NCI-H187 treated with DMSO at 0.1 percent for 48 hours (cell line): ENCODE measurements around the gene GMDS.
"Not testable (repeated sequence)": the region's sequence is repeated elsewhere in the genome, so short reads cannot be mapped to it uniquely, and the experiment has no call there.

Experiments
- DNase-seq: peaks from one replicate; lab custom pipeline; 2025; lab: John Stamatoyannopoulos, UW

GMDS gene

DNA sequence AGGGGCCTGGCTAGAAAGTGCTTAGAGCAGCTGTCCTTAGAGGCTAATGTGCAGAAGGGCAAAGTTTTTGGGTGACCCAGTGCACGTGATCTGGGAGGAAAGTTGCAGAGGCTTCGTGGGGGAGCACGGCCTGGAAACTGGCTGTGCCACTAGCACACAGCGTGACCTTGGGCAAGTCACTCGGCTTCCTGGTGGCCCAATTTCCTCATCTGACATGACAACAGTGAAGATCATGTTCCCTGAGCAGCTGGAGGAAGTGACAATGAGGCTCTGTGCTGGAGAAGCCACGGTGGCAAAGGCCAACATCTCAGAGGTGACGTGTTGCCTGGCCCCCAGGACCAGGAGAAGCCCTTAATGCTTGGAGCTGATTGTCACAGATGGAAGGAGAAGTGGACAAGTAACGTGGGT lies 536.2 kb downstream of the GMDS start:
- DNase-seq, result no peak

DNA sequence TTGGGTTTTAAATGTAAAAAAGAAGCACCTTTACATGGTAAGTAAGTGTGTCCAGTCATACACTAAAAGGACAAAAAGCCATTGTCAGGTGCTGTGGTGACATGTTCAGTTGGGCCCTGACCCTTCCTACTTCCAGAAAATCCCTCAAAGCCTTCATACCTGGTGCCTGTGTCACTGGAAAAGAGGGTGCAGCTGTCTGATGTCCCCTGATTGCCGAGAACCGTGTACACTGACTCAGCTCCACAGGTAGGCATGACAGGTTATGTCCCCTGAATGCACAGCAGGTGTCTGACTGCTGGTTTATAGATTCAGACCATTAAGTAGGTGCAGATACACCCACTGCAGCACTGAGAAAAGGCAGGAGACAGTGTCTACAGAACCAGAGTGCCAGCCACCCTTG lies 536.6 kb downstream of the GMDS start:
- no peak for DNase-seq

DNA sequence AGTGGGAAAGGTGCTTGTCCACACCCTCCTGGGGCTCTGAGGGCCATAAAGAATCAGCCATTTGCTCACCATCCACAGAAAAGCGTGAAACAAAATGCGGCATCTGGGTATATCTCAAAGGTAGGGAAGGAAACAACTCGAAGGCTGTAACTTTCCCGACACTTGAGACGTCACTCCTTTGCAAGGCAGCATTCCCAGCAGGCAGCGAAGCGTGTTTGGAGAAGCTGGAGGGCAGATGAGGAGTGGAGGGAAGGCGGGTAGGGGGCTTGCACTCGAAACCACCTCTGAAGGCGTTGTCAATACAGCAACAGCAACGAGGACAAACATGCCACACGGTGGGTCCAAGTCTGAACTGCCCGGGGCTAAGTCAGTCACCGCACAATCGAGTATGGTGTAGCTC lies 537.3 kb downstream of the GMDS start:
- no peak for DNase-seq

DNA sequence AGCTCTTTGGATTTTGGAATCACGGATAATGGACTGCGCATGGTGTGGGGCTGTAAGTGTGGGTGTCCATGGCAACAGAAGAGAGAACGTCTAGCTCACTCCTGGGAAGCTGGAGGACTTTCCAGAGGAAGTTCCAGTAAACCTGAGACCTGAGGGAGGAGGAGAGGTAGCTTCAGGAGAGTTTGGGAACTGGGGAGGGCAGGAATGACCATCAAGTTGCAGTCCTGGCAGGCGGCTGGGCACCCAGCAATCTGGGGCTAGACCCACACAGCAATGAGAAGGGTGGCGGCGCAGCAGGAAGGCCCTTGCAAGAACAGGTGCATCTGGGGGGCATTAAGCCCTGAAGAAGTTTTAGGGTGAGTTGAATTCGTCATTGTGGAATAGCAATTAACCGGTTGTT lies 539.8 kb downstream of the GMDS start:
- DNase-seq, result no peak

DNA sequence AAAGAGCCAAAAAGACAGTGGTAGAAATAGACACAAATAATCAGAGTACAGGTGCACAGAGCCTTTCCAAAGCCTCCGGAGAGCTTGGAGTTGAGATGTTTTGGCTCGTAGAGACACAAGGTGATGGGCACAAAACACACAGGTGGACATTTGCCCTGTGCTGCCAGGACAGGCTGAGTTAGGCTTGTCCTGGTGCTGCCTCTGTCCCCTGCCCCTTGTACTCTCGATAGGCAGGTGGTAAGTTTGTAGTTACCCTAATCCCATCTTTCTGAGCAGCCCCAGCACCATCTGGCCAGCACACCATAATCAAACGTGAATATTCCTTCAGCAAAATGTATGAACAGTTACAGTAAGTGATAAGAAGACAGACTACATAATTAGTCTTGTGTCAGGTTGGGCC lies 540.2 kb downstream of the GMDS start:
- no peak for DNase-seq

DNA sequence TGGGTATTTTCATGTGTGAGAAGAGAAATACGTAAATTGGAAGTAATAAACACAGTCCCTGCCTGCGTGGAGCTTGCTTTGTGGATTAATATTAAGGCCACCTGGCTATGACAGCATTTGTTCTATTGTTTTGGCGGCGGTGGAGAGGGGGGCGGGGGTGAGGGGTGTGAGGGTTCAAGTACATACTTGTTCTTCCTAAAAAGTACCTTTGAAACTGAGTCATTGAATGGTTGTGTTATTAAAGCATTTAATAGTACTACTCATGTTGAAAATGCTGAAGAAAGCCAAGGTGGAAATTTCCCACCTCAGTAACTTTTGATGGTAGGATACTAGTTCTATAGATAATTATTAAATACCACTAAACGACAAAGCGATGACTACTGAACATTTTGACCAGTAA lies 540.7 kb downstream of the GMDS start:
- no peak for DNase-seq

DNA sequence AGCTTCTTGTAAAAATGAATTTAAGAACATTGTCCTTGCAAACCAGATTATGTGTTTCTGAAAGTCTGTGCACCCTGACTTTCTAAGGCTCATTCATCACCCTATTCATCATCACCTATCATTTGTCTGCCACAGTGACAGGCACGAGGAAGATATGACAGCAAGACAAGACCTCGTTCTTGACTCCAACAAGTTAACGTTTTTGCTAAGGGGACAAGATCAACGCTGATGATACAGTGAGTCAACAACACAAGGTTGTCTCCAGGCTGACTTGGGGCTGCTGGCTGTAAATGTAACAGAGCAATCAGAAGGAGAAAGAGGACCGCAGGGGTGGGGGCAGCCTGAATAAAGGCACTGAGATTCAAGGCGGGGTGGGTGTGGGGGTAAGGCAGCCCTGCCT lies 541.5 kb downstream of the GMDS start:
- DNase-seq, result no peak

DNA sequence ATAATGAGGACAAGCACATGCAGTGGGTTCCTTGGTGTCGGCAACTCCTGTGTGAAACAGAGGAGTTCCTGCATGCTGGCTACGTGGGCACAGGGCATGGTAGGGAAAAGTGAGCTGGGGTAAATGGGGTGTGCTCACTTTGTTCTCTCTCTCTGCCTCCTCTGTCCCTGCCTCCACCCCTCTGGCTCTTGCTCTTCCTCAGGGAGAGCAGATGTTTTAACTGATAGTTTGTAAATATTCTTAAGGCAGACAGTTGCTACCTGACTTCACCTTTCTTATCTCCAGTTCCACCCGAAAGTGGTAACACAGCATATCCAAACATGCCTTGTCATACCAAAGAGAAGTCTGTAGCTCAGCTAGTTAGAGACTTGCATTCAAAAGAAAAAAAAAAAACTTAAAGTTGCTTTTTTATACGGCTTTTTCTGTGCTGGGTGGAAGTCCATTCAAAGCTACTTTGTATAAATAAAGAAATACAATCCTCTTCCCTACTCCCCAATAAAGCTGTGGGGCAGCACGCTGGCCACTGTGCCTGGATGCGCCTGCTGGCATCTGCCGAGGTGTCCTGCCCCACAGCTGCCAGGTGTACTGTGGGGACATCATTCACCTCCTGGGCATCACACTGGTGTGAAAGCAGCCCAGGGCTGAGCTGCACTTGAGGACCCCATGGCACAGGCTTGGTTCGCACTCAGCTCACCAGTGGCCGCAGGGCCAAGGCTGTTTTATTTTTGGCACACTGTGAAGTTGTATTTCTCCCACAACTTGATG lies 542.1 kb downstream of the GMDS start:
- DNase-seq, result no peak

DNA sequence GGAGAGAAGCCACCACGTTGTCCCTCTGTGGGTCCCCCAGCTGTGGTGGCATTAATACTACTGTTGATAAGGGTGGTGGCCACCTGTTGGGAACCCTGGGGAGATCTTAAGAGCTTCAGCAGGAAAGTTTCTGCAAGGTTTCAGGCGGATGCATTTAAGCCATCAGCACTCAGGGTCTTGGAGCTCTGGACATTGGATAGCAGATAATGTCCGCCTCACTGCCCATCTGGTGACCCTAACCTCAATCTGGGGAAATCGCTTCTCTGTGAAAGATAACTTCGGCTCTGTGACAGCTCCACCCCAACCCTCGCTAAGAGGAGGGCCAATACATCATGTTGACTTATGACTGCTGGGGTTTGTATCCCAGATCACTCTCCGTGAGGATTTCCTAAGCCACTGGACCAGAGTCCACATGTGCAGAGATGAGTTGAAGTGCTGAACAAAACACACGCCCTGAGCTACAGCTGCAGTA lies 542.8 kb downstream of the GMDS start:
- no peak for DNase-seq

DNA sequence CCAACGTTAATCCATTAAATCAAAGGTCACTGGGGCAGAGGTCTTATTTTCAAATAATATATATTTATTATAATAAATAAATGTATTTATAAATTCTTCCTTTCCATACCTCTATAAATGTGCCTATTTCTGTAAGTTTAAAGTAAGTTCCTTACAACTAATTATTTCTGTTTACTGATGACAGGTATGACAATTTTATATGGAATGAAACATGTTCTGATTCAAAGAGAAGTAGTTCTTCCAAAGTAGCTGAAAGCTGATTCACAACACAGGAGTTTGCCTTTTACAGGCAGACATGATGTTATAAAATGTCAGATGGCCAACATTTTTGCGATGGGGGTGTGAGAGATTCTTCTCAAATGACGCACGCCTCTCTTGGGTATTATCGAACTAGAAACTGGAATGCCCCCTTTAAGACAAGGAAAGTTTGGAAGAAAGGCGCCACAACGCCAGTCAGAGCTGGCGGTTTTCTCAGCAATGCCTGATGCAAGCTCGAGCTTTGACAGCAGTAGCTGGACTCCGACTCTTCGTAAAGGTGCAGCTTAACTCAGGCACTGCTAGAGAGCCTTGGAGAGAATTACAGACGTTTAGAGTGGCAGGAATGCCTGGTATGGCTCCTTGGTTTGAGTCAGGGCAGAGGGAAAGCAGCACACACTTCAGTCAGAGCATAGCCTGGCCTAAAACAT lies 543.6 kb downstream of the GMDS start:
- no peak for DNase-seq

DNA sequence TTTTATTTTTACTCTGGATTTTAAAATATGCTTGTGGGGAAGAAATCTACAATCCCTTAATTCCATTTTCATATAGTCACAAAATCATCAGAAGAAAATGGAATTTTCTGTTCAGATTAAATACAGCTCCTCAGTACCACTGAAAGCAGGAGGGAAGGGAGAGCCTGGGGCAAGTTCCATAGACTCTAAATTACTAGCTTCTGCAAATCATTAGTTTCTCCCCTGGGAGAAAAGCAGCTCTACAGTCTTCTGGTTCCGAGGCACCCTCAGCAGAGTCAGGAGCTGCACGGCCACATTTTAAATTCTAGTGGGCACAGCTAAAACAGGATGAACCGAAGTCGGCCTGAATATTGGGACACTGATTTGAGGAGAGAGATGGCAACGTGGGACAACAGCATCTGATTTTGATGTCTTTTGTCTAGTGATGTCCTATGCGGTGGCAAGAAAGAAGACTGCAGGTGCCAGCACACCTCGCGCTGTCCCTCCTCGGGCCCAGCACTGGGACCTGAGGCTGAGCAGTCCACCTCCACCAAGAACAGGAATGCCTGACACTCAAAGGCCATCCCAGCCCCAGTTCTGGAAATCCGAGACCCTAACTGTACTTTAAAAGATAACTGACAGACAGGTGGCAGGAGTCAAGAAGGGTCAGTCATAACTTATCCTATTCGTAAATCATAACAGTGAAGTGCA lies 545.0 kb downstream of the GMDS start:
- DNase-seq, result no peak

DNA sequence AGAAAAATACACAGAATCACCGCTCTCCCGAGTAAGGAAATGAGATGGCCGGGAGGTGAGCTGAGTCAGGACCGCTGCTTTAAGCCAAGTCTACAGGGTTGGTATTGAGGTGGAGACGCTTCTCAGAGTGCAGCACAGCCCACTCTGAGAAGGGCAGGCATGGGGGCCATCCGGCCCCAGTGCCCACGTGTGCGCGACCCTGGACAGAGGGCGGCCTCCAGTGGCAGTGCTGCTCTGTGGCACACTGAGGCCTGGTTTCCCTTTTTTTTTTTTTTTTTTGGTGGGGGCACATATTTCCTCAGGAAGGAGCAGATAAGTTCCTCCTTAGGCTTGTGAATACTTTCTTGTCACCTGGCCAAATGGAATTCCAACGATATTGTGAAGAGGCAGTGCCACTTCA lies 546.9 kb downstream of the GMDS start:
- DNase-seq, result no peak

DNA sequence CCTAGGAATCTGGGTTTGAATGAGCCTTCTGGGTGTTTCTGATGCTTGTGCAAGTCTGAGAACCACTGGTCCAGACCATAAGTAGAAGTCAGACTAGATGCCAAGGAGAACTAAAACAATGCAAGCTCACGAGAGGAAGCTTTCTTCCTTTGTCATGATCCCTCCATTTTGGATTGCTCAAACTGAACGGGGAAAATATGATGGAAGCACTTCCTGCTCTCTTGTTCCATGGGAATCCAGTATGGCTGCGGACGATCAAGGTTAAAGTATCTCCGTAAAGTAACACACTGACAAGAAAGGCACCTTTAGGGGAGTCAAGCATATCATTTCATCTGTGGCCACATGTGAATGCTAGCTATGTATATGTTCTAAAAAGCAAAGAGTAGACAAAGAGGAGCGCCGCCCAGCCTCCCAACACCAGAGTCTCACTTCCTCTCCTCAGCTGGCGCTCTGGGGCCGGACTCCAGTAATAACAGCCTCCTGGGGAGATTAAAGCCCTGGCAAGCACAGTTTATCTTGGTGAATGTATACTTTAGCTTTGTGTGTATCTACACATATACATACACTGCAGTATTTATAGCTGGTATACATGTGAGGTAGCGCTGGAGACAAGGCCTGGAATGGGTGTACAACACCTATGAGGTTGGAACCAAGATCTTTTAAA lies 547.6 kb downstream of the GMDS start:
- no peak for DNase-seq

DNA sequence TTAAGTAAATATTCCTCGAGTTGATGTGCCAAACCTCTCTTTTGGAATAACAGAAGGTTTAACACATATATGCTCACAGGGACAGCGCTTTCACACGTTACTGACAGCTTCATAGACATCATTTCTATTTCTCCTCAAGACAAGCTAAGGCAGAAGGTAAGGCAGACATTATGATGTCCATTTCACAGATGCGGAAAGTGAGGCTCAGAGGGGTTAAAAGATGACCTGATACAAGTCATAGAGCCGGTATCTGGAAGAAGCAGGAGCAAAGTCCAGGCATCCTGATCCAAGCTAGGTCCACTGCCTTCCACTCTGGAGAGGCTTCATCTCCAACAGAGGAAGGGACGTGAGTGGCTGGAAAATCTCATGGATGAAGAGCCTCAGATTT lies 548.9 kb downstream of the GMDS start:
- DNase-seq, result no peak

DNA sequence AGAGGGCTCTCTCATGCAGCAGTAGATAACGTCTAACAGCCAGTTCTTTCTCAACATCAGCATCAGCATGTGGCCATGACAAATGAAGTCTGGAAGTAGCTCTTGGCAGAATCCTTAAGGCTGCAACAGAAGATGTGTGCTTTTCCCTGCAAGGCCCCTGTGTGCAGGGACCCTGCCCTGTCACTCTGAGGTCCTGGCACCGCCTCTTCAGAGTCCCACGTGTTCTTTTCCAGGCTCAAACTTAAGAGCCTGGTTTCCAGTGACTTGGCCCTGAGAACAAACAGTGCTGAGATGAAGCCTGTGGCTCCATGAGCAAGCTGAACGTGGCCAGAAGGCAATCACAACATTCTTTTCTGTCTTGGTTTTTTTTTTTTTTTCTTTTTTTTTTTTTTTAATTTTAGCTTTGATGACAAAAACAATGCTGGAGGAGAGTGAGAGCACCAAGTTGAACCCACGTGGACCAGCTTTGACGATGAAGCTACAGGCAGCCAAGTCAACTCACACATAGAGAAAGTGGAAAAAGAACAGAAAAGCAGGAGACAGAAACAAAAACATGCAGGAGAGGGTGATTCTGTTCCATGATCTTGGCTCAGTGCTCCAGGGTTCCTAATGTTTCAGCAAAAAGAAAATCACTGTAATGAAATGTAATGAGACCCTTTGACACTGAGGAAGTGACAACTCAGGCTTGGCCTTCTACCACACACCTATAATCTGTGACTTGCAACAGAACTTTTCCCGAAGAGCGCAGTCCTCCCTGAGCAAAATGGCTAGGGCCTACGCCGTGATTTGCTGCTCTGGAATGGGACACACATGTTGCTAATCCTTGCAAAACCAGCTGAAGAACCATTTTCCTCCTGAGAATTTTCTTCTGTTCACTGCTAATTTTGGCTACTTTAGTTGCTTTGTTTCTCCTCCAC lies 549.6 kb downstream of the GMDS start:
- no peak for DNase-seq

DNA sequence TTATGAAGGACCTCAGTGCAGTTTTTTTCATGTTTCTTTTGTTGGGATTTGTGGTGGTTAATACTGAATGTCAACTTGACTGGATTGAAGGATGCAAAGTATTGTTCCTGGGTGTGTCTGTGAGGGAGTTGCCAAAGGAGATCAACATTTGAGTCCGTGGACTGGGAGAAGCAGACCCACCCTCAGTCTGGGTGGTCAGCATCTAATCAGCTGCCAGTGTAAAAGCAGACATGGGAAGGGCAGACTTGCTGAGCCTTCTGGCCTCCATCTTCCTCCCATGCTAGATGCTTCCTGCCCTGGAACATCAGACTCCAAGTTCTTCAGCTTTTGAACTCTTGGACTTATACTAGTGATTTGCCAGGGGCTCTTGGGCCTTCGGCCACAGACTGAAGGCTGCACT lies 553.6 kb downstream of the GMDS start:
- not testable (repeated sequence) for DNase-seq

DNA sequence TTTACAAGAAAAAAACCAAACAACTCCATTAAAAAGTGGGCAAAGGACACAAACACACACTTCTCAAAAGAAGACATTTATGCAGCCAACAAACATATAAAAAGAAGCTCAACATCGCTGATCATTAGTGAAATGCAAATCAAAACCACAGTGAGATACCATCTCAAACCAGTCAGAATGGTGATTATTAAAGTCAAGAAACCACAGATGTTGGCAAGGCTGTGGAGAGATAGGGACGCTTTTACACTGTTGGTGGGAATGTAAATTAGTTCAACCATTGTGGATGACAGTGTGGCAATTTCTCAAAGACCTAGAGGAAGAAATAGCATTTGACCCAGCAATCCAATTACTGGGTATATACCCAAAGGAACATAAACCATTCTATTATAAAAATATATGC lies 554.7 kb downstream of the GMDS start:
- DNase-seq, result not testable (repeated sequence)

DNA sequence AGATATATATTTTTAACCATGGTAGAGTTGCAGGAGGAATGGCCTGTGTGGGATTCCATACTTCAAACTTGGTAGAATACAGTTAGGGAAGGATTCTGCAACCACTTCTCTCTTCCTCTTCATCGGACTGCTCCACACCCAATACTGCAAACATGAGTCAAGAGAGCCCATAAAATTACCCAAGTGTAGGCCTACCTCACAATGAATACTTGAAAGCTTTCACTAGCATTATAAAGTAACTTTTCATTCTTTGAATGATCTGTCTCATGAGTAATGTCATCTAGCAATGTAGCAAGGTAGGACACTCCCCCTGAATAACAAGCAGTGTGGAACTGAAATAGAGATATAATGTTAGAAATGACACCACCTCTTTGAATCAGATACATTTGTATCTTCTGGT lies 556.3 kb downstream of the GMDS start:
- no peak for DNase-seq

DNA sequence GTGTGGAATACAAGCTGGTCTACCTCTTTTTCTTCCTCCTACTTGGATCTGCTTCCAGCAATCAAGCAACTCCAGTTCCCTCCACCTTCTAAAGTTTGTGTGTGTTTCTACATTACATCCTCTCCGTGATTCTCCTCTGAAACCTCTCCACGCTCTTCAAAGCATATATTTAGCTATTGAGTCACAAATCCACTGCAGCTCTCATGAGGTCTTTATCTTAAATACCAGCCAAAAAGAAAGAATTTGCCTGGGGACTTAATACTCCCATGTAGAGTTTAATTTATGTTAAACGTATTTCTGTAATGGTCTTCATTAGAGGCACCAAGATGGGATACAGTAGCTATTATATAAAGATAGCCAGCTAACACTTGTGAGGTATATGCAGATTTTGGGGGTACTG lies 557.0 kb downstream of the GMDS start:
- no peak for DNase-seq

DNA sequence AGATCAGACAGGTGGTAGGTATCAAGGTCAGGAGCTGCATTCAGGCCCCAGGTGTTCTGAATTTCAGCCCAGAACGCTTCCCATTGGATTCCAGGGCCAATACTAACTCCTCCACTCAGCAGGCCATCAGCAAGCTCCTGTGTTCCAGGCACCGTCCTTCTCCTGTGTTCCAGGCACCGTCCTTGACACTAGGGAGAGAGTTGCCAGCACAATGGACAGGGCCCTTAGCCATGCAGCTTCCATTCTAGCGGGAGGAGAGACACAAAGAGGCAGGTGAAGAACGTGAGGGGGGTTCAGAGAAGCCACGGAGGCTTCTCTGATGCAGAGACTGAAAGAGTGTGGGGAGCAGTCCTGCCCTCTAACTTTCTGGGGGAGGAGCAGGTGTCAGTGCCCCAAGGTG lies 558.0 kb downstream of the GMDS start:
- DNase-seq, result no peak
